H9 (cell line): ENCODE data around the gene ST6GALNAC1. TPM values are rescaled to one million over a fixed set of nuclear protein-coding genes. Genes with fewer than 3 reads are reported as not detected.

Experiments used
- DNase-seq: peaks from one replicate; pipeline ENCODE4 v3.0.0-alpha.2; 2017
- H2AFZ ChIP-seq: one replicate; pipeline ENCODE4 v1.6.1; 2013; ENCODE audit warnings: mild to moderate bottlenecking, low read length, control low read depth, moderate library complexity
- H2AK5ac ChIP-seq: 2 replicates; pipeline ENCODE4 v1.6.1; 2013; ENCODE audit warnings: low read length, control low read depth, mixed read lengths; ENCODE audit not compliant: insufficient read length
- H2BK120ac ChIP-seq: one replicate; pipeline ENCODE4 v1.6.1; 2013; ENCODE audit warnings: low read depth, mild to moderate bottlenecking, low read length, control low read depth, inconsistent platforms; ENCODE audit not compliant: poor library complexity, severe bottlenecking
- H2BK12ac ChIP-seq: 2 replicates; pipeline ENCODE4 v1.6.1; 2013; ENCODE audit warnings: low read length, control low read depth, mixed read lengths, low read depth; ENCODE audit not compliant: insufficient read length
- H2BK15ac ChIP-seq: 2 replicates; pipeline ENCODE4 v1.6.1; 2013; ENCODE audit warnings: low read depth, low read length, control low read depth
- H2BK20ac ChIP-seq: one replicate; pipeline ENCODE4 v1.6.1; 2013; ENCODE audit warnings: low read depth, mild to moderate bottlenecking, low read length, control low read depth, inconsistent platforms; ENCODE audit not compliant: poor library complexity, severe bottlenecking
- H2BK5ac ChIP-seq: 2 replicates; pipeline ENCODE4 v1.6.1; 2013; ENCODE audit warnings: low read length, control low read depth, mixed read lengths; ENCODE audit not compliant: insufficient read length
- H3K14ac ChIP-seq: 2 replicates; pipeline ENCODE4 v1.6.1; 2013; ENCODE audit warnings: low read length, control low read depth; ENCODE audit not compliant: insufficient read depth
- H3K18ac ChIP-seq: 2 replicates; pipeline ENCODE4 v1.6.1; 2013; ENCODE audit warnings: low read depth, mild to moderate bottlenecking, mixed read lengths, low read length, control low read depth; ENCODE audit not compliant: insufficient read length
- H3K23ac ChIP-seq: 2 replicates; pipeline ENCODE4 v1.6.1; 2013; ENCODE audit warnings: low read length, control low read depth, mixed read lengths, low read depth; ENCODE audit not compliant: insufficient read length
- H3K23me2 ChIP-seq: 2 replicates; pipeline ENCODE4 v1.6.1; 2013; ENCODE audit warnings: low read depth, mild to moderate bottlenecking, mixed read lengths, low read length, control low read depth; ENCODE audit not compliant: insufficient read length, poor library complexity, severe bottlenecking
- H3K27ac ChIP-seq: 2 replicates; pipeline ENCODE4 v1.5.1; 2013; ENCODE audit warnings: low read length, control low read depth, mixed read lengths, low read depth; ENCODE audit not compliant: insufficient read length
- H3K27me3 ChIP-seq: 2 replicates; pipeline ENCODE4 v1.6.1; 2013; ENCODE audit warnings: low read length, control low read depth, inconsistent platforms; ENCODE audit not compliant: insufficient read depth
- H3K4ac ChIP-seq: 2 replicates; pipeline ENCODE4 v1.6.1; 2013; ENCODE audit warnings: low read depth, mild to moderate bottlenecking, control low read depth, inconsistent platforms, low read length, moderate library complexity
- H3K4me1 ChIP-seq: 2 replicates; pipeline ENCODE4 v1.6.1; 2013; ENCODE audit warnings: low read length, control low read depth, inconsistent platforms; ENCODE audit not compliant: insufficient read depth
- H3K4me2 ChIP-seq: 2 replicates; pipeline ENCODE4 v1.6.1; 2013; ENCODE audit warnings: low read length, control low read depth, mixed read lengths; ENCODE audit not compliant: insufficient read length, insufficient read depth
- H3K56ac ChIP-seq: 2 replicates; pipeline ENCODE4 v1.6.1; 2013; ENCODE audit warnings: low read depth, mild to moderate bottlenecking, mixed read lengths, low read length, control low read depth; ENCODE audit not compliant: insufficient read length
- H3K79me1 ChIP-seq: 2 replicates; pipeline ENCODE4 v1.6.1; 2013; ENCODE audit warnings: low read depth, mild to moderate bottlenecking, moderate library complexity, low read length, control low read depth, inconsistent platforms; ENCODE audit not compliant: insufficient read depth, poor library complexity, severe bottlenecking
- H3K79me2 ChIP-seq: 2 replicates; pipeline ENCODE4 v1.6.1; 2013; ENCODE audit warnings: low read length, control low read depth, inconsistent platforms; ENCODE audit not compliant: insufficient read depth
- H3K9ac ChIP-seq: 2 replicates; pipeline ENCODE4 v1.6.1; 2013; ENCODE audit warnings: low read length, control low read depth, mixed read lengths; ENCODE audit not compliant: insufficient read length; ENCODE audit errors: extremely low read depth
- H3K9me3 ChIP-seq: one replicate; pipeline ENCODE4 v1.6.1; 2013; ENCODE audit warnings: low read depth, low read length, inconsistent platforms; ENCODE audit not compliant: control insufficient read depth
- H3T11ph ChIP-seq: one replicate; pipeline ENCODE4 v1.6.1; 2013; ENCODE audit warnings: mild to moderate bottlenecking, low read length, control low read depth, inconsistent platforms
- H4K20me1 ChIP-seq: one replicate; pipeline ENCODE4 v1.6.1; 2013; ENCODE audit not compliant: control insufficient read depth, insufficient read length, insufficient read depth
- H4K5ac ChIP-seq: 2 replicates; pipeline ENCODE4 v1.6.1; 2013; ENCODE audit warnings: low read depth, mild to moderate bottlenecking, mixed read lengths, low read length, control low read depth; ENCODE audit not compliant: insufficient read length
- H4K8ac ChIP-seq: replicated peaks from 2 replicates; pipeline ENCODE4 v1.6.1; 2013; ENCODE audit warnings: low read length, control low read depth, mixed read lengths, low read depth; ENCODE audit not compliant: insufficient read length
- H4K91ac ChIP-seq: 2 replicates; pipeline ENCODE4 v1.6.1; 2013; ENCODE audit warnings: low read depth, mild to moderate bottlenecking, moderate library complexity, mixed read lengths, low read length, control low read depth; ENCODE audit not compliant: insufficient read length
- H3K27ac Mint-ChIP-seq, 3 experiments: 2 replicates in 2 of 3; 3 replicates in 1 of 3; pipeline ENCODE4 v1.8.0; 2020 to 2021; ENCODE audit warnings: mixed read lengths in 3 of 3, mild to moderate bottlenecking in 1 of 3, moderate library complexity in 1 of 3
- H3K27me3 Mint-ChIP-seq: 2 replicates; pipeline ENCODE4 v1.8.0; 2021; ENCODE audit warnings: low read depth, mild to moderate bottlenecking, moderate library complexity, mixed read lengths
- H3K36me3 Mint-ChIP-seq, 3 experiments: 2 replicates in 2 of 3; 3 replicates in 1 of 3; pipeline ENCODE4 v1.8.0; 2020 to 2021; ENCODE audit warnings: low read depth in 3 of 3, mixed read lengths in 3 of 3; ENCODE audit not compliant: insufficient read depth in 1 of 3
- H3K4me1 Mint-ChIP-seq, 2 experiments: 2 replicates each; pipeline ENCODE4 v1.8.0; 2020; ENCODE audit warnings: mixed read lengths in 2 of 2
- H3K4me3 Mint-ChIP-seq, 2 experiments: 2 replicates in 1 of 2; 3 replicates in 1 of 2; pipeline ENCODE4 v1.8.0; 2020 to 2021; ENCODE audit warnings: mild to moderate bottlenecking in 2 of 2, mixed read lengths in 2 of 2, moderate library complexity in 1 of 2
- H3K9me3 Mint-ChIP-seq, 2 experiments: 2 replicates in 1 of 2; 3 replicates in 1 of 2; pipeline ENCODE4 v1.8.0; 2020; ENCODE audit warnings: mild to moderate bottlenecking in 2 of 2, mixed read lengths in 2 of 2, moderate library complexity in 1 of 2
- CTCF ChIP-seq: fragments of 200-600 bp; sonication (generic); conservative IDR thresholded peaks from 3 replicates; pipeline ENCODE4 v1.8.0; 2021; ENCODE audit warnings: antibody characterized with exemption, mild to moderate bottlenecking
- WGBS: extraction: QIAGEN DNeasy Blood & Tissue Kit; methylation state at CpG from one replicate; pipeline ENCODE4 v1.1.7; 2013; ENCODE audit warnings: missing lambda C conversion rate, low lambda C conversion rate, mixed read lengths; ENCODE audit not compliant: insufficient read length; ENCODE audit errors: extremely low coverage; 5-methylcytosine and 5-hydroxymethylcytosine counted together
- total RNA-seq: library from RNA; stranded (reverse); gene quantifications from 2 replicates; pipeline ENCODE4 v1.2.1, GENCODE V29; 2021

Gene ST6GALNAC1
- total RNA-seq, 1 experiment from 2014 or later, result not detected

- no peak overlapping the region for H3K18ac ChIP-seq
- Mint-ChIP-seq H3K27ac (no peak overlapping the region), H3K27me3 (peaks cover 5% of the 10 kb centered on the region), H3K4me3 (no peak overlapping the region), H3K4me1 (no peaks in the 10 kb centered on the region), H3K36me3 (0 out of 7 replicates have a peak, but pooled peaks cover 0 to 5% (median 0%) of the 10 kb centered on the region in 3 experiments), H3K9me3 (peaks cover 4 to 6% of the 10 kb centered on the region in 2 experiments)
- no peaks in the 10 kb centered on the region for H3K27me3 ChIP-seq
- no peak overlapping the region for H3K9ac ChIP-seq
- H3K27ac ChIP-seq, result no peak overlapping the region
- no peak overlapping the region for H2AK5ac ChIP-seq
- no peaks in the 10 kb centered on the region for H3K79me1 ChIP-seq
- H3K9me3 ChIP-seq, result no peaks in the 10 kb centered on the region
- H4K20me1 ChIP-seq, result no peaks in the 10 kb centered on the region
- H3K4me2 ChIP-seq, result no peak overlapping the region
- no peak overlapping the region for H3K4ac ChIP-seq
- no peak overlapping the region for H2BK5ac ChIP-seq
- H4K91ac ChIP-seq, result no peak overlapping the region
- H2BK20ac ChIP-seq, result no peak overlapping the region
- no peak overlapping the region for H3K14ac ChIP-seq
- H2BK120ac ChIP-seq, result no peak overlapping the region
- H3K23ac ChIP-seq, result no peak overlapping the region
- H3T11ph ChIP-seq, result no peak overlapping the region
- WGBS, result no CpG with 5 or more reads among the region's 5 CpGs
- no peak overlapping the region for H2AFZ ChIP-seq
- H3K23me2 ChIP-seq, result no peaks in the 10 kb centered on the region
- no peak overlapping the region for H4K5ac ChIP-seq
- no peaks in the 10 kb centered on the region for H3K4me1 ChIP-seq
- H2BK15ac ChIP-seq, result no peak overlapping the region
- no peak overlapping the region for H4K8ac ChIP-seq
- no peak for DNase-seq
- H3K79me2 ChIP-seq, result no peaks in the 10 kb centered on the region
- no peak for TF ChIP-seq CTCF
- no peak overlapping the region for H3K56ac ChIP-seq
- H2BK12ac ChIP-seq, result no peak overlapping the region
Observed at GRCh38 chr17:76650504-76650903, 6.9 kb upstream of the ST6GALNAC1 start.
